ENCODE data around the gene TBX2. TPM values are rescaled to one million over a fixed set of nuclear protein-coding genes. Genes with fewer than 3 reads are reported as not detected.
"Not testable (repeated sequence)": the region's sequence is repeated elsewhere in the genome, so short reads cannot be mapped to it uniquely, and the experiment has no call there.

Gene TBX2
- not detected for total RNA-seq

- Mint-ChIP-seq H3K36me3 (no peaks in the 10 kb centered on the region), H3K9me3 (ENCODE audit: low read depth) (no peaks in the 10 kb centered on the region), H3K27me3 (peaks cover 75% of the 10 kb centered on the region), H3K27ac (peak within 1 kb of the TSS; percentile 68), H3K4me3 (peak within 1 kb of the TSS; percentile 62), H3K4me1 (peaks cover 30% of the 10 kb centered on the region)
- DNase-seq: no peak
- CTCF ChIA-PET: interaction anchor here (1.0 to 2.9 kb wide), 6 partner anchors 8 to 427 kb away, joined by 3 to 10 read pairs (median 4); no protein-coding TSS in a partner anchor
- no peak for ATAC-seq
Observed at GRCh38 chr17:61399131-61400065, at the start of gene TBX2. Gene TBX2, plus strand, starts transcription at chr17:61399843. Its CDS starts 334 bp downstream, at chr17:61400177.

GRCh38 chr17:61351745-61352407 lies 47.8 kb upstream of the TBX2 start:
- CTCF ChIA-PET: no interaction called here
- Mint-ChIP-seq H3K4me1 (no peaks in the 10 kb centered on the region), H3K27ac (no peak overlapping the region), H3K4me3 (no peak overlapping the region), H3K9me3 (ENCODE audit: low read depth) (no peaks in the 10 kb centered on the region), H3K27me3 (no peaks in the 10 kb centered on the region), H3K36me3 (no peaks in the 10 kb centered on the region)
- ATAC-seq (no peak), DNase-seq (no peak)

- DNase-seq: no peak
- no peaks in the 10 kb centered on the region for H3K9me3 Mint-ChIP-seq (ENCODE audit: low read depth)
- no peak overlapping the region for H3K27ac Mint-ChIP-seq
- CTCF ChIA-PET: no interaction called here
- no peaks in the 10 kb centered on the region for H3K27me3 Mint-ChIP-seq
- ATAC-seq: no peak
- H3K4me3 Mint-ChIP-seq: no peak overlapping the region
- no peaks in the 10 kb centered on the region for H3K36me3 Mint-ChIP-seq
- no peaks in the 10 kb centered on the region for H3K4me1 Mint-ChIP-seq
Observed at GRCh38 chr17:61352408-61352770, 47.3 kb upstream of the TBX2 start.

- no peak for DNase-seq
- H3K27me3 Mint-ChIP-seq: no peaks in the 10 kb centered on the region
- no peak overlapping the region for H3K4me3 Mint-ChIP-seq
- no peaks in the 10 kb centered on the region for H3K9me3 Mint-ChIP-seq (ENCODE audit: low read depth)
- no peak for ATAC-seq
- no peaks in the 10 kb centered on the region for H3K4me1 Mint-ChIP-seq
- CTCF ChIA-PET: no interaction called here
- no peaks in the 10 kb centered on the region for H3K36me3 Mint-ChIP-seq
- no peak overlapping the region for H3K27ac Mint-ChIP-seq
Observed at GRCh38 chr17:61352781-61353491, 46.7 kb upstream of the TBX2 start.

- Mint-ChIP-seq H3K4me3 (no peak overlapping the region), H3K36me3 (no peaks in the 10 kb centered on the region), H3K27ac (no peak overlapping the region), H3K27me3 (no peaks in the 10 kb centered on the region), H3K4me1 (no peaks in the 10 kb centered on the region), H3K9me3 (ENCODE audit: low read depth) (no peaks in the 10 kb centered on the region)
- ATAC-seq (no peak), DNase-seq (no peak)
- CTCF ChIA-PET: no interaction called here
Observed at GRCh38 chr17:61353615-61354014, 46.0 kb upstream of the TBX2 start.

- no peak for ATAC-seq
- Mint-ChIP-seq H3K4me1 (no peaks in the 10 kb centered on the region), H3K27me3 (no peaks in the 10 kb centered on the region), H3K36me3 (no peaks in the 10 kb centered on the region), H3K27ac (no peak overlapping the region), H3K4me3 (no peak overlapping the region), H3K9me3 (ENCODE audit: low read depth) (no peaks in the 10 kb centered on the region)
- CTCF ChIA-PET: interaction anchor here (0.5 to 0.6 kb wide), 2 partner anchors 45 to 387 kb away, joined by 3 read pairs; no protein-coding TSS in a partner anchor
- no peak for DNase-seq
Observed at GRCh38 chr17:61354895-61355874, 44.5 kb upstream of the TBX2 start.

GRCh38 chr17:61357061-61357460 lies 42.6 kb upstream of the TBX2 start:
- not testable (repeated sequence) for H3K4me1 Mint-ChIP-seq; H3K27ac Mint-ChIP-seq; ATAC-seq; H3K4me3 Mint-ChIP-seq; H3K9me3 Mint-ChIP-seq (ENCODE audit: low read depth); DNase-seq; H3K27me3 Mint-ChIP-seq; H3K36me3 Mint-ChIP-seq
- CTCF ChIA-PET: interaction anchor here (0.9 kb wide), 1 partner anchor 636 kb away, joined by 3 read pairs; no protein-coding TSS in a partner anchor

- not testable (repeated sequence) for DNase-seq; H3K27me3 Mint-ChIP-seq; H3K9me3 Mint-ChIP-seq (ENCODE audit: low read depth); H3K27ac Mint-ChIP-seq; ATAC-seq; H3K36me3 Mint-ChIP-seq; H3K4me3 Mint-ChIP-seq; H3K4me1 Mint-ChIP-seq
- CTCF ChIA-PET: interaction anchor here (0.7 to 2.1 kb wide), 10 partner anchors 8 to 639 kb away, joined by 3 to 10 read pairs (median 4); no protein-coding TSS in a partner anchor
Observed at GRCh38 chr17:61359513-61359912, 40.1 kb upstream of the TBX2 start.

GRCh38 chr17:61360318-61360943 lies 39.2 kb upstream of the TBX2 start:
- H3K9me3 Mint-ChIP-seq (ENCODE audit: low read depth): no peaks in the 10 kb centered on the region
- no peak overlapping the region for H3K27ac Mint-ChIP-seq
- H3K4me3 Mint-ChIP-seq: no peak overlapping the region
- ATAC-seq (no peak), DNase-seq (no peak)
- no peaks in the 10 kb centered on the region for H3K36me3 Mint-ChIP-seq
- H3K27me3 Mint-ChIP-seq: no peaks in the 10 kb centered on the region
- no peaks in the 10 kb centered on the region for H3K4me1 Mint-ChIP-seq
- CTCF ChIA-PET: interaction anchor here (1.8 to 2.1 kb wide), 2 partner anchors 15 to 640 kb away, joined by 6 to 9 read pairs; no protein-coding TSS in a partner anchor

- H3K4me3 Mint-ChIP-seq: no peak overlapping the region
- CTCF ChIA-PET: no interaction called here
- no peaks in the 10 kb centered on the region for H3K9me3 Mint-ChIP-seq (ENCODE audit: low read depth)
- no peak overlapping the region for H3K27ac Mint-ChIP-seq
- no peaks in the 10 kb centered on the region for H3K36me3 Mint-ChIP-seq
- ATAC-seq (no peak), DNase-seq (no peak)
- H3K4me1 Mint-ChIP-seq: no peaks in the 10 kb centered on the region
- H3K27me3 Mint-ChIP-seq: no peaks in the 10 kb centered on the region
Observed at GRCh38 chr17:61361084-61361483, 38.6 kb upstream of the TBX2 start.

GRCh38 chr17:61362396-61362795 lies 37.2 kb upstream of the TBX2 start:
- no peak for ATAC-seq
- Mint-ChIP-seq H3K36me3 (no peaks in the 10 kb centered on the region), H3K27me3 (no peaks in the 10 kb centered on the region), H3K27ac (no peak overlapping the region), H3K9me3 (ENCODE audit: low read depth) (no peaks in the 10 kb centered on the region), H3K4me3 (no peak overlapping the region), H3K4me1 (no peaks in the 10 kb centered on the region)
- CTCF ChIA-PET: no interaction called here
- no peak for DNase-seq

Data from activated CD8-positive, alpha-beta memory T cell treated with anti-CD3 and anti-CD28 coated beads, Interleukin-2, amount 10 ng/mL, durations not matched to agents 7 days and 5 days (primary cell).